HepG2 (cell line): ENCODE results near the gene WASHC4. TPM values are rescaled to one million over a fixed set of nuclear protein-coding genes. Genes with fewer than 3 reads are reported as not detected.

Source experiments
- ATAC-seq: fragments of 200-7000 bp; cut with Tn5 transposase; 3 replicates; pipeline ENCODE4 v1.9.1; 2020; ENCODE audit warnings: mild to moderate bottlenecking, moderate library complexity
- BruUV-seq: library from RNA; stranded (reverse); fragments of 400-500 nt; replicated peaks from 2 replicates; lab custom pipeline; 2021; lab: Mats Ljungman, UMichigan
- CTCF ChIA-PET: fragments of 300-600 bp; formaldehyde crosslinking; extraction: SDS; loops from one replicate; lab custom pipeline; 2021; ENCODE audit warnings: low total read pairs, inconsistent platforms, low intra/inter-chr PET ratio; lab: Yijun Ruan, JAX
- POLR2A ChIA-PET: fragments of 350-600 bp; sonication (Branson Sonifier 250); formaldehyde crosslinking; loops from one replicate; lab custom pipeline; 2020; ENCODE audit warnings: antibody characterized with exemption, inconsistent platforms; lab: Yijun Ruan, JAX
- DNase-seq: peaks from one replicate; pipeline ENCODE4 v3.0.0-alpha.2; 2015; ENCODE audit warnings: low spot score
- FAIRE-seq: peaks from 3 replicates; lab custom pipeline; 2011; peaks lifted over from hg19 to GRCh38; lab: Jason Lieb, UNC
- H2AFZ ChIP-seq: one replicate; pipeline ENCODE4 v1.6.1; 2011; ENCODE audit warnings: low read length, inconsistent platforms
- H3K27ac ChIP-seq: fragments of 300-600 bp; 3 replicates; pipeline ENCODE4 v1.8.0; 2011; ENCODE audit warnings: mixed run types, mild to moderate bottlenecking, mixed read lengths, low read length, inconsistent platforms; ENCODE audit not compliant: insufficient read depth; ENCODE audit errors: extremely low read length
- H3K27me3 ChIP-seq, 2 experiments: fragments of 200-600 bp in 1 of 2; 2 replicates in 1 of 2; 3 replicates in 1 of 2; pipeline versions ENCODE4 v1.6.0 to v1.8.0; 2011; ENCODE audit warnings: low read length in 2 of 2, mild to moderate bottlenecking in 2 of 2, moderate library complexity in 2 of 2, inconsistent platforms in 1 of 2; ENCODE audit not compliant: insufficient read depth in 2 of 2, control insufficient read depth in 1 of 2
- H3K36me3 ChIP-seq, 2 experiments: fragments of 200-600 bp in 1 of 2; replicated peaks in 1 of 2; 2 replicates in 1 of 2; 3 replicates in 1 of 2; pipeline versions ENCODE4 v1.5.1 to v1.8.0; 2011; ENCODE audit warnings: low read length in 2 of 2, inconsistent platforms in 1 of 2; ENCODE audit not compliant: insufficient read depth in 2 of 2, control insufficient read depth in 1 of 2
- H3K4me1 ChIP-seq: 2 replicates; pipeline ENCODE4 v1.5.1; 2012; ENCODE audit warnings: low read length, inconsistent platforms; ENCODE audit not compliant: insufficient read depth
- H3K4me2 ChIP-seq: 2 replicates; pipeline ENCODE4 v1.6.0; 2011; ENCODE audit warnings: low read depth, low read length, inconsistent platforms
- H3K4me3 ChIP-seq, 3 experiments: fragments of 200-600 bp in 1 of 3; sonication (generic), shearing (Covaris generic) in 1 of 3; replicated peaks in 1 of 3; 2 replicates each; pipeline ENCODE4 v1.5.1; 2011 to 2016; ENCODE audit warnings: low read length in 3 of 3, inconsistent platforms in 2 of 3, low read depth in 2 of 3, mild to moderate bottlenecking in 2 of 3, control low read depth in 1 of 3, mixed read lengths in 1 of 3; ENCODE audit not compliant: insufficient read depth in 1 of 3
- H3K79me2 ChIP-seq: one replicate; pipeline ENCODE4 v1.6.1; 2011; ENCODE audit warnings: low read length, inconsistent platforms; ENCODE audit not compliant: insufficient read depth
- H3K9ac ChIP-seq: 2 replicates; pipeline ENCODE4 v1.6.0; 2011; ENCODE audit warnings: mild to moderate bottlenecking, low read depth, low read length, inconsistent platforms; ENCODE audit not compliant: insufficient read depth
- H3K9me3 ChIP-seq: 2 replicates; pipeline ENCODE4 v1.5.1; 2012; ENCODE audit warnings: mild to moderate bottlenecking, low read length
- H4K20me1 ChIP-seq: 2 replicates; pipeline ENCODE4 v1.6.0; 2011; ENCODE audit warnings: inconsistent platforms, mild to moderate bottlenecking, low read length, moderate library complexity; ENCODE audit not compliant: insufficient read depth
- ATF6 ChIP-seq: sonication (generic); formaldehyde crosslinking; conservative IDR thresholded peaks from 2 replicates; pipeline ENCODE4 v1.4.0; 2020; ENCODE audit warnings: missing genetic modification reagents
- CHD4 ChIP-seq: fragments of 200-600 bp; sonication (generic); IDR thresholded peaks from 2 replicates; pipeline ENCODE4 v1.7.0; 2017; ENCODE audit warnings: mild to moderate bottlenecking, low read length, borderline replicate concordance
- EED ChIP-seq: sonication (generic); formaldehyde crosslinking; IDR thresholded peaks from 2 replicates; pipeline ENCODE4 v1.5.0; 2020; ENCODE audit warnings: mild to moderate bottlenecking, missing genetic modification reagents
- FOXK1 ChIP-seq: sonication (generic); formaldehyde crosslinking; IDR thresholded peaks from 2 replicates; pipeline ENCODE4 v1.4.0; 2020; ENCODE audit warnings: low read depth, missing genetic modification reagents, borderline replicate concordance
- GATAD2A ChIP-seq: IDR thresholded peaks from 2 replicates; pipeline ENCODE4 v1.6.1; 2016
- HNRNPL ChIP-seq: fragments of 200-400 bp; formaldehyde crosslinking; IDR thresholded peaks from 2 replicates; pipeline ENCODE4 v1.6.1; 2017; ENCODE audit warnings: mild to moderate bottlenecking, low read depth, low read length
- JUN ChIP-seq: sonication (generic); formaldehyde crosslinking; IDR thresholded peaks from 2 replicates; pipeline ENCODE4 v1.4.0; 2020; ENCODE audit warnings: mild to moderate bottlenecking, missing genetic modification reagents
- KLF16 ChIP-seq, 2 experiments: sonication (generic) in 1 of 2; formaldehyde crosslinking in 1 of 2; IDR thresholded peaks; 2 replicates each; pipeline versions ENCODE4 v1.6.1 to v1.8.0; 2016 to 2023; ENCODE audit warnings: missing genetic modification reagents in 2 of 2, missing compliant biosample characterization in 1 of 2
- KMT2B ChIP-seq: IDR thresholded peaks from 2 replicates; pipeline ENCODE4 v1.6.1; 2016; ENCODE audit warnings: missing genetic modification reagents, missing compliant biosample characterization
- MAFK ChIP-seq, 2 experiments: IDR thresholded peaks in 1 of 2; conservative IDR thresholded peaks in 1 of 2; 2 replicates each; pipeline ENCODE4 v1.6.1; 2011; ENCODE audit warnings: improper control_type of control experiment in 2 of 2, low read length in 2 of 2
- RFX5 ChIP-seq: IDR thresholded peaks from 2 replicates; pipeline ENCODE4 v1.6.1; 2011; ENCODE audit warnings: low read depth, low read length, improper control_type of control experiment
- THRA ChIP-seq: sonication (generic); formaldehyde crosslinking; IDR thresholded peaks from 2 replicates; pipeline ENCODE4 v1.4.0; 2020; ENCODE audit warnings: missing genetic modification reagents, borderline replicate concordance
- ZBTB43 ChIP-seq: sonication (generic); formaldehyde crosslinking; conservative IDR thresholded peaks from 2 replicates; pipeline ENCODE4 v1.4.0; 2020; ENCODE audit warnings: missing genetic modification reagents
- ZNF839 ChIP-seq: sonication (generic); formaldehyde crosslinking; IDR thresholded peaks from 2 replicates; pipeline ENCODE4 v1.4.0; 2020; ENCODE audit warnings: missing genetic modification reagents, mild to moderate bottlenecking, borderline replicate concordance
- WGBS: methylation state at CpG from one replicate; pipeline ENCODE4 v1.1.6; 2017; ENCODE audit warnings: low lambda C conversion rate; 5-methylcytosine and 5-hydroxymethylcytosine counted together
- in situ Hi-C: cut with HindIII; loops from 2 replicates; pipeline ENCODE4 v1.10.0; 2017; ENCODE audit warnings: low pct_unique_long_range_greater_than_20kb; ENCODE audit not compliant: extremely low pct_ligation_motif_present
- intact Hi-C: fragments of 100-400 bp; cut with micrococcal nuclease; formaldehyde crosslinking; loops from one replicate; pipeline ENCODE4 v1.10.0; 2022; ENCODE audit not compliant: unreplicated experiment
- polyA plus RNA-seq, 8 experiments: library from polyadenylated mRNA; depleted of rRNA in 3 of 8; stranded (reverse) in 7 of 8; unstranded in 1 of 8; fragments of >200 nt; fragmentation: Illumina TruSeq in 4 of 8; extraction: Trizol in 4 of 8; gene quantifications; 2 replicates each; pipeline versions ENCODE4 v1.2.1 to v1.2.3, GENCODE V29; 2011 to 2016; ENCODE audit warnings: low read depth in 4 of 8, missing spikeins in 1 of 8, mixed read lengths in 1 of 8; ENCODE audit not compliant: insufficient read depth in 1 of 8
- total RNA-seq, 5 experiments: library from RNA; depleted of rRNA; stranded (reverse); fragments of >200 nt; fragmentation: Illumina TruSeq; extraction: Trizol; gene quantifications; 2 replicates each; pipeline ENCODE4 v1.2.3, GENCODE V29; 2016; ENCODE audit warnings: low read depth in 1 of 5

The WASHC4 gene
- total and polyA plus RNA-seq, 2 of the 13 experiments (the other 11 are each of a cell fraction or from before 2014, with no cell fraction given), result 21.0 to 36.3 TPM

DNA sequence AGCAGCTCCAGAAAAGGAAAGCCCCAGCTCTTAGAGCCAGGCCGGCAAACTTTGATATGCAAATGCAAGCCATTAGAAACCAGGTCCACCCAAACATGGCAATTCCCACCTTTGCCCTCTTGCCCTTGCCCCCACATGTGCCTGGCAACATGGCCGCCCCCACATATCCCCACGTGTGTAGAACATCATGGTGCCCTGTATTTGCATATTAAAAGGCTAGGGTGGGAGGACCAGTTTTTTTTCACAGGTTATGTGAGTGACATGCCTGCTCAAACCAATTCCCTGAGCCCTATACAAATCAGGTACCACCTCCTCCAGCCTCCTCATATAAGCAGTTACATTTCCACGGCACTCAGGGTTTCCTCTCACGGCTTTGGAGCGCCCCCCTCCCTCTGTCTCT is 17.2 kb upstream of the WASHC4 start:
- no peaks in the 10 kb centered on the region for H4K20me1 ChIP-seq
- H3K36me3 ChIP-seq, result no peaks in the 10 kb centered on the region
- CTCF ChIA-PET, result no interaction called here
- POLR2A ChIA-PET, result no interaction called here
- intact Hi-C loops (no loop called here), in situ Hi-C loops (no loop called here)
- 0 out of 2 replicates have a peak, but pooled peaks cover 8% of the 10 kb centered on the region for H3K4me1 ChIP-seq
- no peak overlapping the region for H3K4me3 ChIP-seq
- no peak overlapping the region for H2AFZ ChIP-seq
- ATAC-seq (no peak), DNase-seq (no peak)
- no peak overlapping the region for H3K9ac ChIP-seq
- H3K27ac ChIP-seq, result no peak overlapping the region
- no peak for TF ChIP-seq HNRNPL
- TF ChIP-seq MAFK (conservative IDR thresholded peaks at IDR 0.05 in 1 of 2, IDR thresholded peaks at IDR 0.05 in 1 of 2; ENCODE audit: low read length in 2 of 2), result no peak
- TF ChIP-seq KMT2B (CRISPR knock-in tag), result no peak
- TF ChIP-seq FOXK1 (CRISPR knock-in tag), result no peak
- no peak for TF ChIP-seq JUN (CRISPR knock-in tag)
- TF ChIP-seq RFX5, result no peak
- TF ChIP-seq EED (CRISPR knock-in tag), result no peak
- no peak for TF ChIP-seq GATAD2A (CRISPR knock-in tag)
- TF ChIP-seq, all 625 proteins: peak for 0
- H3K4me2 ChIP-seq, result no peak overlapping the region
- FAIRE-seq, result no peak
- WGBS, result 18% methylated on average over 6 of the region's 6 CpGs
- BruUV-seq, result no TSS peak
- no peaks in the 10 kb centered on the region for H3K79me2 ChIP-seq
- no peaks in the 10 kb centered on the region; the same call in 1 of the 2 replicates for H3K9me3 ChIP-seq
- H3K27me3 ChIP-seq, result peaks cover 2 to 14% of the 10 kb centered on the region in 2 experiments; a peak in 2 of 5 replicates

GRCh38 chr12:105091476-105092206 is 15.9 kb upstream of the WASHC4 start:
- Histone ChIP-seq H3K9me3 (no peaks in the 10 kb centered on the region; the same call in 1 of the 2 replicates), H3K27ac (no peak overlapping the region), H2AFZ (no peak overlapping the region), H3K9ac (no peak overlapping the region), H3K79me2 (no peaks in the 10 kb centered on the region), H3K4me3 (no peak overlapping the region), H3K4me1 (0 out of 2 replicates have a peak, but pooled peaks cover 8% of the 10 kb centered on the region), H4K20me1 (no peaks in the 10 kb centered on the region), H3K36me3 (no peaks in the 10 kb centered on the region), H3K27me3 (peaks cover 2 to 14% of the 10 kb centered on the region in 2 experiments; a peak in 2 of 5 replicates), H3K4me2 (no peak overlapping the region)
- POLR2A ChIA-PET, result no interaction called here
- in situ Hi-C loops (no loop called here), intact Hi-C loops (no loop called here)
- no peak for FAIRE-seq
- CTCF ChIA-PET, result no interaction called here
- DNase-seq, result no peak
- no TSS peak for BruUV-seq
- no peak for ATAC-seq
- WGBS, result 14% methylated on average over 4 of the region's 4 CpGs
- TF ChIP-seq CHD4 (no peak), ZBTB43 (no peak), ZNF839 (CRISPR knock-in tag) (no peak), ATF6 (no peak), KLF16 (CRISPR knock-in tag; IDR thresholded peaks at IDR 0.05) (no peak), THRA (CRISPR knock-in tag) (no peak)
